Heart left ventricle (tissue), 16 donors: Measurements from ENCODE around the gene FOXD4L6. TPM values are rescaled to one million over a fixed set of nuclear protein-coding genes. Genes with fewer than 3 reads are reported as not detected.
"Not testable (repeated sequence)": the region's sequence is repeated elsewhere in the genome, so short reads cannot be mapped to it uniquely, and the experiment has no call there.

Experiments
- ATAC-seq, 4 donors: fragments of 200-7000 bp; cut with Tn5 transposase; one replicate each; pipeline ENCODE4 v1.9.1; 2020 to 2022; ENCODE audit warnings: moderate library complexity in 4 of 4, mild to moderate bottlenecking in 3 of 4, moderate number of reproducible peaks in 1 of 4
- DNase-seq, 5 donors: peaks; one replicate each; pipeline ENCODE4 v3.0.0-alpha.2; 2020
- H3K27ac ChIP-seq, 12 donors: fragments of 200-600 bp; sonication (generic) in 4 of 12; one replicate each; pipeline versions ENCODE4 v1.5.0 to v1.8.0; 2016 to 2022; ENCODE audit warnings: mild to moderate bottlenecking in 2 of 12
- H3K27me3 ChIP-seq, 9 donors: fragments of 200-600 bp; sonication (generic) in 2 of 9; one replicate each; pipeline versions ENCODE4 v1.5.1 to v1.8.0; 2016 to 2022; ENCODE audit warnings: mild to moderate bottlenecking in 3 of 9
- H3K36me3 ChIP-seq, 9 donors: fragments of 200-600 bp; sonication (generic) in 2 of 9; one replicate each; pipeline versions ENCODE4 v1.5.0 to v1.8.0; 2018 to 2022; ENCODE audit warnings: mild to moderate bottlenecking in 2 of 9
- H3K4me1 ChIP-seq, 12 donors: fragments of 200-600 bp; sonication (generic) in 4 of 12; one replicate each; pipeline versions ENCODE4 v1.5.0 to v1.8.0; 2016 to 2022; ENCODE audit warnings: mild to moderate bottlenecking in 3 of 12
- H3K4me3 ChIP-seq, 12 donors: fragments of 200-600 bp; sonication (generic) in 4 of 12; one replicate each; pipeline versions ENCODE4 v1.5.0 to v1.8.0; 2017 to 2022; ENCODE audit warnings: mild to moderate bottlenecking in 9 of 12, moderate library complexity in 4 of 12
- H3K9me3 ChIP-seq, 12 donors: fragments of 200-600 bp; sonication (generic) in 4 of 12; one replicate each; pipeline versions ENCODE4 v1.5.0 to v1.8.0; 2016 to 2022; ENCODE audit warnings: mild to moderate bottlenecking in 1 of 12
- WGBS, 4 donors: extraction: QIAGEN DNeasy Blood & Tissue Kit in 2 of 4; methylation state at CpG; one replicate each; pipeline versions ENCODE4 v1.1.5 to v1.1.7; 2013 to 2018; 5-methylcytosine and 5-hydroxymethylcytosine counted together
- intact Hi-C, 10 donors: fragments of 100-400 bp; cut with DNase I; formaldehyde crosslinking; loops; one replicate each; pipeline versions ENCODE4 v1.11.1 to v1.14.2; 2022
- polyA plus RNA-seq, 2 donors: library from polyadenylated mRNA; stranded (reverse); fragments of 200-250 nt; gene quantifications; one replicate each; pipeline ENCODE4 v1.2.3, GENCODE V29; 2013
- total RNA-seq, 9 donors: library from RNA; depleted of rRNA in 2 of 9; stranded (reverse); fragments of >200 nt in 2 of 9; fragmentation: NEBNext Ultra II Directional in 3 of 9; extraction: Animal tissue kit (Norgen Biotek cat#: 25700) in 3 of 9; gene quantifications; one replicate each; pipeline versions ENCODE4 v1.1.0 to v1.2.4, GENCODE V29; 2016 to 2023
- donor health status: ischemic (EF 13 %, LVEDD 7.1; RV severe dilation, severe dysfunction).
- donor health status: healthy with polysubstance abuse.
- donor health status: DM: no; HTN: yes; CAD: no.
- donor health status: DM: no; HTN: no; CAD: no.
- donor health status: ischemic (EF 25% LVEDD 6.9; RV normal size, moderate dysfunction).
- donor health status: ischemic (EF 25% LVEDD 5.7; RV mildly dilated, moderate dysfunction).
- donor health status: healthy.
- donor health status: DM: yes; HTN: yes; CAD: no.
- donor health status: ischemic (EF 35%, LVEDD 5.7; RV mildly dilated, moderate dysfunction).
- donor health status: nonischemic (EF 11% LVEDD 7.7; RV severe dilation, severe dysfunction).
- donor health status: DM: yes; HTN: yes; CAD: no.
- donor health status: PGD.
- donor health status: ischemic (EF 29% LVEDD 5.4; RV normal size, mild dysfunction).
- donor health status: nonischemic (EF 23%, LVEDD 6.1; RV moderate dilation, normal function).

The FOXD4L6 gene
- total and polyA plus RNA-seq, 11 donors = not detected

DNA sequence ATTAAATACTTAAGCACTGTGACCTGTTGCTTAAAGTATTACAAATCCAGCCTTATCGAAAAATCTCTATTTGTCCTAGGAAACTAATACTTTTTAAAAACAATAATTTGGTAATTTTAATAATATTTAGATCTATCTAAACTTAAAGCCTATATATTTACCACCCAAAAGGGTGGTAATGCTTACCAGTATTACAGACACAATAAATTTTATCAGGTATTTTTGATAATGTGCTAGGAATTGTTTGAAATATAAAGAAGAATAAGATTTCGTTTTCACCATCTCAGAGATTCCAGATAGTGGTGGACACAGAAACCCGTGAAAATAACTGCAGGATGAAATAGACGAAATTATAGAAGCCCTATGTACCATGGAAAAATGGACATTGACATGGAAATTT, 7.8 kb downstream of the FOXD4L6 start:
- intact Hi-C loops, H3K9me3 ChIP-seq, H3K4me1 ChIP-seq, H3K36me3 ChIP-seq, DNase-seq, H3K27ac ChIP-seq, ATAC-seq, H3K4me3 ChIP-seq: not testable (repeated sequence)
- peaks cover 0 to 13% (median 0%) of the 10 kb centered on the region in 9 donors for H3K27me3 ChIP-seq
- 33 to 44% (median 41%) methylated on average over 1 to 4 of the region's 4 CpGs; no CpG with 5 or more reads in 1 of the 4 donors for WGBS, 4 donors

DNA sequence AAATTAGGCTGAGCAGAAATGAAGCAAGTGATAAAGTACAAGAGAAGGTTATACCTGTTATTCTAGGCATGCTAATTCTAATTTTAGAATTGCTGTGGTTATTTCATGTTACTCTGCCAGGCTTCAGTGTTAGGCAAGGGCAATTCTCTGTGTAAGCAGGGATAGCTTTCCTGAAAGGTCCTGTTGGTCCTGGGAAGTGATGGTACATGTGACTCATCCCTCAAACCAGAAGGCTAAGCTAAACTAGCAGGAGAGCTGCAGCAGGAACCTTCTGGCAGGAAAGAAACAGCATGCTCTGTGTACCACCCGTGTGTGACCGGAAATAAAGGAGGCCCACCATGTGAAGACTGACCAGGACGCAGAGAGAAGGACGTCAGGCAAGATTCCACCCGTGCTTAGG, 8.8 kb downstream of the FOXD4L6 start:
- H3K4me3 ChIP-seq, H3K27ac ChIP-seq, H3K9me3 ChIP-seq, DNase-seq, H3K4me1 ChIP-seq, H3K36me3 ChIP-seq, intact Hi-C loops: not testable (repeated sequence)
- peaks cover 0 to 18% (median 0%) of the 10 kb centered on the region in 9 donors for H3K27me3 ChIP-seq
- ATAC-seq = peak in 2 of 4 donors; percentile 20 to 22
- WGBS, 4 donors = no CpG with 5 or more reads among the region's 5 CpGs

DNA sequence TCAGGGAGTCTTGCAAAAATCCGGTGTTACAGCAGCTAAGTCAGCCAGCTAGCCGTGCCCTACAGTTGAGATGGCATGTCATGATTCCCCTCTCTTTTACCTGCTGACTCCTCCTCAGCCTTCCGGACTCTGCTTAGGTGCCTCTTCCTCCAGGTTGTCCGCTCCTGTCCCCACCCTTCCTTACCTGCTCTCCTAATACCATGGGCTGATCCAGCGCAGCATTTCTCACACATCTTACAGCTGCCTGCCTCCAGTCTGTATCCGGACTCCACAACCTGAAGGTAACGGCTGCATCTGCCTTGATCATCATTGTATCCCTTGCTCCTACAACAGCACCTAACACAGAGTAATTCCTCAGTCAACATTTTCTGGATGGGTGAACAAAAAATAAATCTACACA, 9.2 kb downstream of the FOXD4L6 start:
- H3K9me3 ChIP-seq, intact Hi-C loops, H3K27ac ChIP-seq, H3K4me1 ChIP-seq, H3K36me3 ChIP-seq, H3K4me3 ChIP-seq: not testable (repeated sequence)
- peaks cover 0 to 18% (median 0%) of the 10 kb centered on the region in 9 donors for H3K27me3 ChIP-seq
- WGBS, 4 donors = 41 to 62% (median 46%) methylated on average over 7 of the region's 7 CpGs
- peak in 1 of 5 donors; percentile 22 for DNase-seq
- ATAC-seq = peak in 3 of 4 donors; percentile 27 to 47 (median 36)

DNA sequence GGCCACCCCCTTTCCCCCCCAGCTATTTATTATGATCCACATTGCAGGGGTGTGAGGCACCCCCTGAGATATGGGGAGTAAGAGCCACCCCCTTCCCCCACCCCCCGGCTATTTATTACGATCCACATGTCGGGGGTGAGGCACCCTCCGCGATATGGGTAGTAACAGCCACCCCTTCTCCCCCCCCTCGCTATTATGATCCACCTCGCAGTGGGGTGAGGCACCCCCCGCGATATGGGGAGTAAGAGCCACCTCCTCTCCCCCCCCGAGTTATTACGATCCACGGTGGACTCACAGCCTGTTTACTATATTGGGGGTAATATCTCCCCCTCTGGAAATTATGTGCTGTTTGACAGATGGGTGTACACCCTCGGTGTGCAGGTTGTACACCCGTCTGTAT, 15.1 kb downstream of the FOXD4L6 start:
- intact Hi-C loops, DNase-seq, H3K4me3 ChIP-seq, H3K27ac ChIP-seq, H3K9me3 ChIP-seq, H3K36me3 ChIP-seq, H3K4me1 ChIP-seq: not testable (repeated sequence)
- 59 to 65% methylated on average over 6 to 9 of the region's 14 CpGs; no CpG with 5 or more reads in 2 of the 4 donors for WGBS, 4 donors
- peaks cover 0 to 23% (median 2%) of the 10 kb centered on the region in 9 donors for H3K27me3 ChIP-seq
- peak in 1 of 4 donors; percentile 25 for ATAC-seq

DNA sequence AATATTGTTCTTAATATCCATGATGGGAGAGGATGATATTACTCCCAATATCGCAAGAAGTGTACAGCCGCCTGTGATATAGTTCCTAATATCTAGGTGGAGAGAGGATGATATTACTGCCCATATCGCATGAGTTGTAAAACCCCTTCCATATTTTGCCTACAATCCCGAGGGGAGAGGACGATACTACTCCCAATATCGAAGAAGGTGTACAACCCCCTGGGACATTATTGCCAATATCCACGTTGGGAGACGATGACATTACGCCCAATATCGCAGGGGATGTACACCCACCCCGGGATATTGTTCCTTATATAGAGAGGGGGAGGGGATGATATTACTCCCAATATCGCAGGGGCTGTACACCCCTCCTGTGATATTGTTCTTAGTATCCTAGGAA, 17.1 kb downstream of the FOXD4L6 start:
- H3K4me1 ChIP-seq, H3K9me3 ChIP-seq, H3K4me3 ChIP-seq, H3K36me3 ChIP-seq, ATAC-seq, intact Hi-C loops, H3K27ac ChIP-seq, DNase-seq: not testable (repeated sequence)
- H3K27me3 ChIP-seq = peaks cover 0 to 35% (median 9%) of the 10 kb centered on the region in 9 donors
- WGBS, 4 donors = 76 to 83% (median 79%) methylated on average over 11 to 12 of the region's 12 CpGs

DNA sequence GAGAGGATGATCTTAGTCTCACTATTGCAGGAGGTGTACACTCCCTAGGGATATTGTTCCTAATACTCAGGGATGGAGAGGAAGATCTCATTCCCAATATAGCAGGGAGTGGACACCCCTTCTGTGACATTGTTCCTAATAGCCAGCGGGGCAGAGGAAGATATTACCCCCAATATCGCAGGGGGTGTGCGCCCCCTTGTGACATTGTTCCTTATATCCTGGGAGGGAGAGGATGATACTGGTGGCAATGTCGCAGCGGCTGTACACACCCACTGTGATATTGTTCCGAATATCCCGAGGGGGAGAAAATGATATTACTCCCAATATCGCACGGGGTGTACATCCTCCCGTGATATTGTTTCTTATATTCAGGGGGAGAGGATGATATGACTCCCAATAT, 17.6 kb downstream of the FOXD4L6 start:
- intact Hi-C loops, DNase-seq, H3K9me3 ChIP-seq, H3K4me3 ChIP-seq, ATAC-seq, H3K4me1 ChIP-seq, H3K27ac ChIP-seq, H3K36me3 ChIP-seq: not testable (repeated sequence)
- peaks cover 0 to 33% (median 9%) of the 10 kb centered on the region in 9 donors for H3K27me3 ChIP-seq
- 39 to 58% (median 48%) methylated on average over 6 to 9 of the region's 10 CpGs for WGBS, 4 donors

DNA sequence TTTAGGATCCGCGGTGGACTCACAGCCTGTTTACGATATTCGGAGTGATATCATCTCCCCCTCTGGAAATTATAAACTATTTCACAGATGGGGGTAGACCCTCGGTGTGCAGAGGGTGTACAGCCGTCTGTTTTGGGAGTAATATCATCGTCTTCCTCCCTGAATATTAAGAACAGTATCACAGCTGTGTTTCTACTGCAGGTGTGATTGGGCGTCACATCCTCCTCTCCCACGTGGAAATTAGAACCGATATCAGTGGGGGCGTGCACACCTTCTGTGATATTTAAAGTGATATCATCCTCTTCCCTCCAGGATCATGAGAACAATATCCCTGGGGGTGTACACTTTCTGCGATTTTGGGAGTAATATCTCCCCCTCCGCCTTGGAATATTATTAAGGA, 19.2 kb downstream of the FOXD4L6 start:
- WGBS, 4 donors = 19 to 38% (median 23%) methylated on average over 4 to 6 of the region's 13 CpGs
- H3K36me3 ChIP-seq, DNase-seq: not testable (repeated sequence)

DNA sequence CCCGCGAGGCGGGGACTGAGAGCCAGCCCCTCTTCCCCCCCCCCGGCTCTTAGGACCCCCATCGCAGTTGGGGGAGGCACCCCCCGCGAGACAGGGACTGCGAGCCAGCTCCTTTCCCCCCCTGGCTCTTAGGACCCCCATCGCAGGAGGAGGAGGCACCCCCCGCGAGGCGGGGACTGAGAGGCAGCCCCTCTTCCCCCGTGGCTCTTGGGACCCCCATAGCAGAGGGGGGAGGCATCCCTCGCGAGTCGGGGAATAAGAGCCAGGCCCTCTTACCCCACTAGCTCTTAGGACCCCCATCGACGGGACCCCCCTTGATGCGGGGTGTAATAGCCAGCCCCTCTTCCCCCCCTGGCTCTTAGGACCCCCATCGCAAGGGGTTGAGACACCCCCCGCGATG, 19.7 kb downstream of the FOXD4L6 start:
- WGBS, 4 donors = 7 to 21% methylated on average over 14 to 17 of the region's 22 CpGs; no CpG with 5 or more reads in 2 of the 4 donors
- H3K4me1 ChIP-seq, intact Hi-C loops, H3K27ac ChIP-seq, ATAC-seq, H3K9me3 ChIP-seq, DNase-seq, H3K36me3 ChIP-seq, H3K4me3 ChIP-seq: not testable (repeated sequence)
- peaks cover 0 to 27% (median 12%) of the 10 kb centered on the region in 9 donors for H3K27me3 ChIP-seq

More for the DNA sequence above, 19.2 kb downstream of the FOXD4L6 start:
- H3K4me3 ChIP-seq, H3K4me1 ChIP-seq, intact Hi-C loops, H3K9me3 ChIP-seq, H3K27ac ChIP-seq, ATAC-seq: not testable (repeated sequence)
- peaks cover 0 to 31% (median 12%) of the 10 kb centered on the region in 9 donors for H3K27me3 ChIP-seq

DNA sequence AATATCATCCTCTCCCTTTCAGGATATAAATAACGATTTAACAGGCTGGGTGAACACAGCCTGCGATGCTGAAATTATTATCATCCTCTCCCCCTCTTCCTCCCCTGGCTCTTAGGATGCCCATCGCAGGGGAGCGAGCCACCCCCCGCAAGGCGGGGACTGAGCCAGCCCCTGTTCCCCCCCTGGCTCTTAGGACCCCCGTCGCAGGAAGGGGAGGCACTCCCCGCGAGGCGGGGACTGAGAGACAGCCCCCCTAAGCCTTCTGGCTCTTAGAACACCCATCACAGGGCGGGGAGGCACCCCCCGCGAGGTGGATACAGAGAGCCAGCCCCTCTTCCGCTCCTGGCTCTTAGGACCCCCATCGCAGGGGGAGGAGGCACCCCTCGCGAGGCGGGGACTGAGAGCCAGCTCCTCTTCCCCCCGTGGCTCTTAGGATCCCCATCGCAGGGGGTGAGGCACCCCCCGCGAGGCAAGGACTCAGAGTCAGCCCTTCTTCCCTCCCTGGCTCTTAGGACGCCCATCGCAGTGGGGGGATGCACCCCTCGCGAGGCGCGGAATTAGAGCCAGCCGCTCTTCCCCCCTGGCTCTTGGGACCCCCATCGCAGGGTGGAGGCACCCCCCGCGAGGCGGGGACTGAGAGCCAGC, 21.9 kb downstream of the FOXD4L6 start:
- intact Hi-C loops, H3K4me3 ChIP-seq, DNase-seq, H3K36me3 ChIP-seq, H3K4me1 ChIP-seq, H3K9me3 ChIP-seq, H3K27ac ChIP-seq: not testable (repeated sequence)
- WGBS, 4 donors = 21 to 23% (median 22%) methylated on average over 13 to 26 of the region's 34 CpGs; no CpG with 5 or more reads in 1 of the 4 donors
- H3K27me3 ChIP-seq = peaks cover 0 to 25% (median 12%) of the 10 kb centered on the region in 9 donors
- ATAC-seq = peak in 2 of 4 donors; percentile 12 to 29

DNA sequence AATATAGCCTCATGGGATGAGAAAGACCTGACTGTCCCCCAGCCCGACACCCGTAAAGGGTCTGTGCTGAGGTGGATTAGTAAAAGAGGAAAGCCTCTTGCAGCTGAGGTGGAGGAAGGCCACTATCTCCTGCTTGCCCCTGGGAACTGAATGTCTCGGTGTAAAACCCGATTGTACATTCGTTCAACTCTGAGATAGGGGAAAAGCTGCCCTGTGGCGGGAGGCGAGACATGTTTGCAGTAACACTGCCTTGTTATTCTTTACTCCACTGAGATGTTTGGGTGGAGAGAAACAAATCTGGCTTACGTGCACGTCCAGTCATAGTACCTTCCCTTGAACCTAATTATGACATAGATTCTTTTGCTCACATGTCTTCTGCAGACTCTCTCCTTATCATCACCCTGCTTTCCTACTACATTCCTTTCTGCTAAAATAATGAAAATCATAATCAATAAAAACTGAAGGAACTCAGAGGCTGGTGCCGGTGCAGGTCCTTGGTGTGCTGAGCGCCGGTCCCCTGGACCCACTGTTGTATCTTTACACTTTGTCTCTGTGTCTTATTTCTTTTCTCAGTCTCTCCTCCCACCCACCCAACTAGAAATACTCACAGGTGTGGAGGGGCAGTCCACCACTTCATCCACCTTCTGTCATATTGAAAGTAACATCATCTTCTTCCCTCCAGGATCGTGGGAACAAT, 22.8 kb downstream of the FOXD4L6 start:
- H3K27ac ChIP-seq, DNase-seq, H3K9me3 ChIP-seq, H3K4me1 ChIP-seq, intact Hi-C loops, H3K36me3 ChIP-seq, H3K4me3 ChIP-seq, ATAC-seq: not testable (repeated sequence)
- peaks cover 0 to 20% (median 11%) of the 10 kb centered on the region in 9 donors for H3K27me3 ChIP-seq
- 51 to 85% (median 54%) methylated on average over 5 to 10 of the region's 13 CpGs for WGBS, 4 donors

DNA sequence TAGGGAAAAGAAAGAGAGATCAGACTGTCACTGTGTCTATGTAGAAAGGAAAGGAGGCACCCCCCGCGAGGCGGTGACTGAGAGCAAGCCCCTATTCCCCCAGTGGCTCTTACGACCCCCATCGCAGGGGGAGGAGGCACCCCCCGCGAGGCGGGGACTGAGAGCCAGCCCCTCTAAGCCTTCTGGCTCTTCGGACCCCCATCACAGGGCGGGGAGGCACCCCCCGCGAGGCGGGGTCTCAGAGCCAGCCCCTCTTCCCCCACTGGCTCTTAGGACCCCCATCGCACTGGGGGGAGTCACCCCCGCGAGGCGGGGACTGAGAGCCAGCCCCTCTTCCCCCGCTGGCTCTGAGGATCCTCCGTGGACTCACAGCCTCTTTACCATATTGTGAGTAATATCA, 23.9 kb downstream of the FOXD4L6 start:
- ATAC-seq, H3K4me1 ChIP-seq, intact Hi-C loops, H3K9me3 ChIP-seq, H3K4me3 ChIP-seq, DNase-seq, H3K27ac ChIP-seq, H3K36me3 ChIP-seq: not testable (repeated sequence)
- 17 to 55% (median 27%) methylated on average over 3 to 11 of the region's 19 CpGs for WGBS, 4 donors
- peaks cover 0 to 17% (median 11%) of the 10 kb centered on the region in 9 donors for H3K27me3 ChIP-seq
